ENCODE results near the gene SCG3.

The SCG3 gene

DNA sequence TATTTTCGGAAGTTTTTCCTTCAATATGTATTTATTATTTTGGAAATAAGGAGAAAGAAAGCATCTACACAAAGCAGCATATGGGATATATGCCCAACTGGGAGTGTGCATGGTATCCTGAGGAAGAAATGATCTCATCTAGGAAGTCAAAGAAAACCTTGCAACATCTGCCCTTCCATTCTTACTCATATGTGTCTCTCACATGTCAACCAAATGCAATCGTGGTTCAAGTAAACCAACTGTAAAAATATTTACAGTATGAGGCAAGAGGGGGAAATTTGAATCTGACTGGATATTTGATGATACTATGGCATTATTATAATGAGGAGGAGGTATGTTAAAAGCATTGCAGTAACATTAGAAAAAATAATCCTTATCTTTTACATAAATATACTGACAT, 3.2 kb upstream of the SCG3 start:
- DNase-seq (ENCODE audit: low read depth) = no peak
- no peak overlapping the region for H3K4me3 ChIP-seq (ENCODE audit: low read depth, low read length)
- TF ChIP-seq CTCF (IDR thresholded peaks at IDR 0.05; ENCODE audit: low read depth, low read length, missing control alignments) = no peak

- TF ChIP-seq CTCF (IDR thresholded peaks at IDR 0.05; ENCODE audit: low read depth, low read length, missing control alignments) = no peak
- DNase-seq (ENCODE audit: low read depth) = no peak
- H3K4me3 ChIP-seq (ENCODE audit: low read depth, low read length) = no peak overlapping the region
These were observed 982 bp upstream of the SCG3 start for GRCh38 chr15:51680321-51680720.

DNA sequence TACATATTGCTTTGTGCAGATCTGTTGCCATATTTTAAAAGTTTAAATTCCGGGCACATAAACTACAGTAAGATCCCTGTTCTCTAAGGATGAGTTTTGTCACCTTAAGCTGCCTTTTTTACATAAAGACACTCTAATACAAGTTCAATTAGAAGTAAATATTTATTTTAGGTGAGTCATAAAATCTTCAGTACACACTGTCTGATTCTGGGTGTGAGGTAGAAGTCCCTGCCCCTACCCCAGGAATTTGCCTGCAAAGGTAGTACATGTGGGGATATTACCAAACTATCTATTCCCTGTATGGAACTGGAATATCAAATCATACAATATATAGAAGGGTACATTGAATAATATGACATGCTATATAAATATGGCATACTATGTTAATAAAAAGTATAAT, 6.3 kb downstream of the SCG3 start:
- no peak for DNase-seq (ENCODE audit: low read depth)
- TF ChIP-seq CTCF (IDR thresholded peaks at IDR 0.05; ENCODE audit: low read depth, low read length, missing control alignments) = no peak
- H3K4me3 ChIP-seq (ENCODE audit: low read depth, low read length) = no peak overlapping the region

DNA sequence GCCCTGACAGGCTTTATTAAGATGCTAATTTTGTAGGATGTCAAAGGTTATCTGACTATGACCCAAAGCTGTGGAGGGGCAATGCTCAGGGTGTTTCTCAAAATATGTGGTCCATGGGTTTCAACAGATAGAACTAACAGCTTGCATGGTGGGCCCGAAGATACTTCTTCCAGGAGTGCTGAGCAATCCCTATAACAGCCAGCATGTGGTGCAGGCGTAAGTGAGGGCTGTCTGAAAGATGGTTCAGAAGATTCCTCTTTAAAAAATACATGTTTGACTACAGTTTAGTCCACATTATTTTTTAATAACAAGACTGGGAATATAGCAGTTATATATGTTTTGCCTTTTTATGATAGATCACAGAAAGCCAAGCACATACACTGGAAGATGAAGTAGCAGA, 7.6 kb downstream of the SCG3 start:
- TF ChIP-seq CTCF (IDR thresholded peaks at IDR 0.05; ENCODE audit: low read depth, low read length, missing control alignments) = peak; percentile 30
- DNase-seq (ENCODE audit: low read depth) = no peak

GRCh38 chr15:51692154-51692553, 10.9 kb downstream of the SCG3 start:
- DNase-seq (ENCODE audit: low read depth) = no peak
- no peak overlapping the region for H3K4me3 ChIP-seq (ENCODE audit: low read depth, low read length)
- no peak for TF ChIP-seq CTCF (IDR thresholded peaks at IDR 0.05; ENCODE audit: low read depth, low read length, missing control alignments)

More for the DNA sequence above, 7.6 kb downstream of the SCG3 start:
- no peak overlapping the region for H3K4me3 ChIP-seq (ENCODE audit: low read depth, low read length)

DNA sequence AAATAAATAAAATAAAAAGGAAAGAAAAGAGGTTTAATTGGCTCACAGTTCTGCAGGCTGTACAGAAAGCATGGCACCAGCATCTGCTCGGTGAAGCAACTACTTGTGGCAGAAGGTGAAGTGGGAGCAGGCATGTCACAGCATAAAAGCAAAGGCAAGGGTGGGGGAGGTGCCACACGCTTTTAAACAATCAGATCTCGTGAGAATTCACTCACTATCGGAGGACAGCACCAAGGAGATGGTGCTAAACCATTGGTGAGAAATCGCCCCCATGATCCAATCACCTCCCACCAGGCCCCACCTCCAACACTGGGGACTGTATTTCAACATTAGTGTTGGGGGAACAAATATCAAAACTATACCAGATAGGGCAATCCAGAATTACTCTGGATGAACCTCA, 15.3 kb downstream of the SCG3 start:
- no peak overlapping the region for H3K4me3 ChIP-seq (ENCODE audit: low read depth, low read length)
- DNase-seq (ENCODE audit: low read depth) = no peak
- TF ChIP-seq CTCF (IDR thresholded peaks at IDR 0.05; ENCODE audit: low read depth, low read length, missing control alignments) = no peak

GRCh38 chr15:51697163-51697562, 15.9 kb downstream of the SCG3 start:
- no peak for DNase-seq (ENCODE audit: low read depth)
- no peak overlapping the region for H3K4me3 ChIP-seq (ENCODE audit: low read depth, low read length)
- TF ChIP-seq CTCF (IDR thresholded peaks at IDR 0.05; ENCODE audit: low read depth, low read length, missing control alignments) = no peak
